Astrocyte (in vitro differentiated cells and primary cell): ENCODE measurements around the gene XPNPEP3. TPM values are rescaled to one million over a fixed set of nuclear protein-coding genes. Genes with fewer than 3 reads are reported as not detected.
A peak's percentile ranks its signal among the peaks of the same experiment; 100 is the strongest.

Experiments
- DNase-seq: peaks from one replicate; pipeline ENCODE4 v3.0.0-alpha.2; 2010; ENCODE audit warnings: low read depth
- FAIRE-seq: peaks from 2 replicates; lab custom pipeline; 2011; peaks lifted over from hg19 to GRCh38; lab: Jason Lieb, UNC
- H2AFZ ChIP-seq: 2 replicates; pipeline ENCODE4 v1.6.0; 2012; ENCODE audit warnings: low read depth, low read length, inconsistent platforms
- H3K27ac ChIP-seq: 2 replicates; pipeline ENCODE4 v1.5.1; 2011; ENCODE audit warnings: low read depth, low read length, inconsistent platforms
- H3K27me3 ChIP-seq: 2 replicates; pipeline ENCODE4 v1.6.0; 2011; ENCODE audit warnings: low read length, inconsistent platforms; ENCODE audit not compliant: insufficient read depth
- H3K36me3 ChIP-seq: 2 replicates; pipeline ENCODE4 v1.5.1; 2011; ENCODE audit warnings: low read length, inconsistent platforms; ENCODE audit not compliant: insufficient read depth
- H3K4me1 ChIP-seq: 2 replicates; pipeline ENCODE4 v1.5.1; 2011; ENCODE audit warnings: low read length, inconsistent platforms; ENCODE audit not compliant: insufficient read depth
- H3K4me2 ChIP-seq: 2 replicates; pipeline ENCODE4 v1.6.0; 2012; ENCODE audit warnings: low read length, inconsistent platforms
- H3K4me3 ChIP-seq: 2 replicates; pipeline ENCODE4 v1.5.1; 2011; ENCODE audit warnings: low read depth, mild to moderate bottlenecking, low read length, inconsistent platforms; ENCODE audit not compliant: insufficient read depth
- H3K79me2 ChIP-seq: 2 replicates; pipeline ENCODE4 v1.6.0; 2012; ENCODE audit warnings: mild to moderate bottlenecking, low read length, inconsistent platforms; ENCODE audit not compliant: insufficient read depth
- H3K9ac ChIP-seq: 2 replicates; pipeline ENCODE4 v1.6.0; 2012; ENCODE audit warnings: mild to moderate bottlenecking, low read length, inconsistent platforms
- H3K9me3 ChIP-seq: 2 replicates; pipeline ENCODE4 v1.5.1; 2012; ENCODE audit warnings: low read depth, mild to moderate bottlenecking, low read length, inconsistent platforms; ENCODE audit not compliant: insufficient read depth
- H4K20me1 ChIP-seq: 2 replicates; pipeline ENCODE4 v1.6.0; 2012; ENCODE audit warnings: low read length, inconsistent platforms; ENCODE audit not compliant: insufficient read depth
- H3K27ac Mint-ChIP-seq: one replicate; pipeline ENCODE4 v1.8.0; 2021; ENCODE audit warnings: mild to moderate bottlenecking, mixed read lengths; ENCODE audit not compliant: unreplicated experiment
- H3K27me3 Mint-ChIP-seq: one replicate; pipeline ENCODE4 v1.8.0; 2021; ENCODE audit warnings: low read depth, mixed read lengths; ENCODE audit not compliant: unreplicated experiment
- H3K36me3 Mint-ChIP-seq: one replicate; pipeline ENCODE4 v1.8.0; 2021; ENCODE audit warnings: low read depth, mixed read lengths; ENCODE audit not compliant: unreplicated experiment
- H3K4me1 Mint-ChIP-seq: one replicate; pipeline ENCODE4 v1.8.0; 2021; ENCODE audit warnings: low read depth, mixed read lengths; ENCODE audit not compliant: unreplicated experiment
- H3K4me3 Mint-ChIP-seq: one replicate; pipeline ENCODE4 v1.8.0; 2021; ENCODE audit warnings: mild to moderate bottlenecking, moderate library complexity, mixed read lengths; ENCODE audit not compliant: unreplicated experiment
- H3K9me3 Mint-ChIP-seq: one replicate; pipeline ENCODE4 v1.8.0; 2021; ENCODE audit warnings: mild to moderate bottlenecking, mixed read lengths; ENCODE audit not compliant: unreplicated experiment
- CTCF ChIP-seq: IDR thresholded peaks from 2 replicates; pipeline ENCODE4 v1.5.1; 2011; ENCODE audit warnings: low read depth, mild to moderate bottlenecking, inconsistent platforms, low read length, moderate library complexity; ENCODE audit not compliant: insufficient read depth
- EZH2 ChIP-seq: IDR thresholded peaks from 2 replicates; pipeline ENCODE4 v1.6.1; 2012; ENCODE audit warnings: mild to moderate bottlenecking, low read length, inconsistent platforms; ENCODE audit not compliant: insufficient read depth
- total RNA-seq: library from RNA; stranded (reverse); gene quantifications from 2 replicates; pipeline ENCODE4 v1.2.1, GENCODE V29; 2021

The XPNPEP3 gene
- total RNA-seq, 1 donor from 2014 or later, result 21.8 TPM

- Mint-ChIP-seq H3K27ac (peak overlapping the region; percentile 100), H3K36me3 (peaks cover 3% of the 10 kb centered on the region), H3K4me3 (peak overlapping the region; percentile 99), H3K27me3 (no peaks in the 10 kb centered on the region), H3K4me1 (peaks cover 39% of the 10 kb centered on the region), H3K9me3 (no peaks in the 10 kb centered on the region)
- Histone ChIP-seq H3K36me3 (peaks cover 3% of the 10 kb centered on the region), H3K9ac (peak overlapping the region; percentile 96), H3K27ac (peak overlapping the region; percentile 97), H3K4me3 (peak overlapping the region; percentile 87), H3K79me2 (peaks cover 96% of the 10 kb centered on the region), H3K27me3 (no peaks in the 10 kb centered on the region), H4K20me1 (peaks cover 45% of the 10 kb centered on the region), H3K9me3 (no peaks in the 10 kb centered on the region), H3K4me2 (peak overlapping the region; percentile 88), H2AFZ (peak overlapping the region; percentile 88), H3K4me1 (peaks cover 5% of the 10 kb centered on the region)
- no peak for TF ChIP-seq EZH2
- no peak for TF ChIP-seq CTCF
- FAIRE-seq (no peak), DNase-seq (peak; percentile 20)
Measured at GRCh38 chr22:40855979-40856512, 902 bp upstream of the XPNPEP3 start.

GRCh38 chr22:40857309-40857855 is 434 bp downstream of the XPNPEP3 start:
- Histone ChIP-seq H3K4me2 (peak overlapping the region; percentile 88), H3K27ac (peak overlapping the region; percentile 97), H3K4me1 (peaks cover 5% of the 10 kb centered on the region), H3K27me3 (no peaks in the 10 kb centered on the region), H3K9me3 (no peaks in the 10 kb centered on the region), H3K9ac (peak overlapping the region; percentile 96), H4K20me1 (peaks cover 32% of the 10 kb centered on the region), H3K4me3 (peak overlapping the region; percentile 87), H3K36me3 (peaks cover 7% of the 10 kb centered on the region), H3K79me2 (peaks cover 94% of the 10 kb centered on the region), H2AFZ (peak overlapping the region; percentile 79)
- H3K36me3 Mint-ChIP-seq, result peaks cover 8% of the 10 kb centered on the region
- peak; percentile 23 for FAIRE-seq
- peaks cover 39% of the 10 kb centered on the region for H3K4me1 Mint-ChIP-seq
- peak overlapping the region; percentile 98 for H3K27ac Mint-ChIP-seq
- no peak for DNase-seq
- TF ChIP-seq EZH2 (no peak), CTCF (no peak)
- H3K27me3 Mint-ChIP-seq, result no peaks in the 10 kb centered on the region
- no peaks in the 10 kb centered on the region for H3K9me3 Mint-ChIP-seq
- H3K4me3 Mint-ChIP-seq, result peak overlapping the region; percentile 99

GRCh38 chr22:40862013-40862412 is 5.1 kb downstream of the XPNPEP3 start, which contains the start of gene DNAJB7:
TSS of gene DNAJB7 (minus strand) at chr22:40862113. CDS start at chr22:40861994, 119 bp downstream.
- FAIRE-seq (no peak), DNase-seq (no peak)
- H3K4me1 ChIP-seq, result no peaks in the 10 kb centered on the region
- peak within 1 kb of the TSS; percentile 28 for H3K4me3 Mint-ChIP-seq
- peaks cover 84% of the 10 kb centered on the region for H3K79me2 ChIP-seq
- peaks cover 7% of the 10 kb centered on the region for H3K36me3 ChIP-seq
- H3K4me2 ChIP-seq, result no peak within 1 kb of the TSS
- no peak within 1 kb of the TSS for H3K4me3 ChIP-seq
- H3K4me1 Mint-ChIP-seq, result peaks cover 21% of the 10 kb centered on the region
- no peaks in the 10 kb centered on the region for H3K27me3 Mint-ChIP-seq
- no peak within 1 kb of the TSS for H3K27ac ChIP-seq
- H2AFZ ChIP-seq, result no peak within 1 kb of the TSS
- no peaks in the 10 kb centered on the region for H3K27me3 ChIP-seq
- H3K27ac Mint-ChIP-seq, result peak within 1 kb of the TSS; percentile 59
- no peak within 1 kb of the TSS for H3K9ac ChIP-seq
- H4K20me1 ChIP-seq, result no peaks in the 10 kb centered on the region
- peaks cover 7% of the 10 kb centered on the region for H3K36me3 Mint-ChIP-seq
- no peaks in the 10 kb centered on the region for H3K9me3 ChIP-seq
- H3K9me3 Mint-ChIP-seq, result no peaks in the 10 kb centered on the region
- TF ChIP-seq CTCF (no peak), EZH2 (no peak)
